WERI-Rb-1 (cell line): Measurements from ENCODE around the gene SPTBN1.
"Not testable (repeated sequence)": the region's sequence is repeated elsewhere in the genome, so short reads cannot be mapped to it uniquely, and the experiment has no call there.

ENCODE experiments used
- DNase-seq: peaks from one replicate; pipeline ENCODE4 v3.0.0-alpha.2; 2020
- H3K27ac ChIP-seq: fragments of 250-450 bp; sonication (Bioruptor Pico); 2 replicates; pipeline ENCODE4 v1.5.1; 2020; ENCODE audit warnings: mild to moderate bottlenecking, moderate library complexity
- H3K27me3 ChIP-seq: fragments of 250-450 bp; sonication (Bioruptor Pico); 2 replicates; pipeline ENCODE4 v1.5.1; 2021; ENCODE audit warnings: mild to moderate bottlenecking, low read depth, moderate library complexity; ENCODE audit not compliant: insufficient read depth, severe bottlenecking
- H3K36me3 ChIP-seq: fragments of 250-450 bp; sonication (Bioruptor Pico); 2 replicates; pipeline ENCODE4 v1.5.1; 2020; ENCODE audit warnings: mild to moderate bottlenecking, moderate library complexity
- H3K4me3 ChIP-seq: 2 replicates; pipeline ENCODE4 v1.5.1; 2011; ENCODE audit warnings: low read depth, mild to moderate bottlenecking, control low read depth, low read length
- H3K9me3 ChIP-seq: fragments of 250-450 bp; sonication (Bioruptor Pico); 2 replicates; pipeline ENCODE4 v1.5.1; 2021; ENCODE audit warnings: mild to moderate bottlenecking, moderate library complexity; ENCODE audit not compliant: severe bottlenecking
- TF ChIP-seq, protein P1 (sequence below): IDR thresholded peaks from 2 replicates; pipeline ENCODE4 v1.5.1; 2011; ENCODE audit warnings: low read depth, mild to moderate bottlenecking, control low read depth, inconsistent platforms, low read length

SPTBN1 gene

DNA sequence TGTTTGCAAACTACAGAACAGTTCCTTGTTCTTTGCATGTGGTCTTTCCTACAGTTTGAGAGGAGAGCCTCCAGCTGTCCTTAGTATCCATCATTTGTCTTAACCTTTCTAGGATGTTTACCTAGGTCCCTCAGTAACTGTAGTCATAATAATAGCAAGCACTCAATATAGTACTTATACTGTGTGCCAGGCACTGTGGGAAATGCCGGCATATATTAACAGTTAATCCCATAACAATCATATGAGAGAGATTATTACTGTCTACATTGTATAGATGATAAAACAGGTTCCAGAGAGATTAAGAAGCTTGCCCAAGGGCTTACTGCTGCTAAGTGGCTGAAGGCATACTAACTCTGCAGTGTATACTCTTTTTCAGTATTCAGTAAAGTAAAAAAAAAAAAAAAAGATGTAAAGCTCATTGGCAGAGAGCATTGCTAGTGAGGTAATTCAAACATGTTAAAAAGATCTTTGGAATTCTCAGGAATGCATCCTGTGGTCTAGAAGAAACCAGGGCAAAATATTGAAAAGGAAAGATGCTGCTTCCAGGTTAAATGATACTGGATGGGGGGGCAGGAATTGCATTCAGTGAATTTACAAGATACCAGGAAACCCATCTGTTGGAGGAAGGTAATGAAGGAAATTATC, 72.3 kb downstream of the SPTBN1 start:
- Histone ChIP-seq H3K36me3 (peaks cover 33% of the 10 kb centered on the region), H3K4me3 (no peak overlapping the region), H3K9me3 (no peaks in the 10 kb centered on the region), H3K27ac (no peak overlapping the region), H3K27me3 (no peaks in the 10 kb centered on the region)
- no peak for DNase-seq
- TF ChIP-seq, protein P1, sequence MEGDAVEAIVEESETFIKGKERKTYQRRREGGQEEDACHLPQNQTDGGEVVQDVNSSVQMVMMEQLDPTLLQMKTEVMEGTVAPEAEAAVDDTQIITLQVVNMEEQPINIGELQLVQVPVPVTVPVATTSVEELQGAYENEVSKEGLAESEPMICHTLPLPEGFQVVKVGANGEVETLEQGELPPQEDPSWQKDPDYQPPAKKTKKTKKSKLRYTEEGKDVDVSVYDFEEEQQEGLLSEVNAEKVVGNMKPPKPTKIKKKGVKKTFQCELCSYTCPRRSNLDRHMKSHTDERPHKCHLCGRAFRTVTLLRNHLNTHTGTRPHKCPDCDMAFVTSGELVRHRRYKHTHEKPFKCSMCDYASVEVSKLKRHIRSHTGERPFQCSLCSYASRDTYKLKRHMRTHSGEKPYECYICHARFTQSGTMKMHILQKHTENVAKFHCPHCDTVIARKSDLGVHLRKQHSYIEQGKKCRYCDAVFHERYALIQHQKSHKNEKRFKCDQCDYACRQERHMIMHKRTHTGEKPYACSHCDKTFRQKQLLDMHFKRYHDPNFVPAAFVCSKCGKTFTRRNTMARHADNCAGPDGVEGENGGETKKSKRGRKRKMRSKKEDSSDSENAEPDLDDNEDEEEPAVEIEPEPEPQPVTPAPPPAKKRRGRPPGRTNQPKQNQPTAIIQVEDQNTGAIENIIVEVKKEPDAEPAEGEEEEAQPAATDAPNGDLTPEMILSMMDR, result no peak

DNA sequence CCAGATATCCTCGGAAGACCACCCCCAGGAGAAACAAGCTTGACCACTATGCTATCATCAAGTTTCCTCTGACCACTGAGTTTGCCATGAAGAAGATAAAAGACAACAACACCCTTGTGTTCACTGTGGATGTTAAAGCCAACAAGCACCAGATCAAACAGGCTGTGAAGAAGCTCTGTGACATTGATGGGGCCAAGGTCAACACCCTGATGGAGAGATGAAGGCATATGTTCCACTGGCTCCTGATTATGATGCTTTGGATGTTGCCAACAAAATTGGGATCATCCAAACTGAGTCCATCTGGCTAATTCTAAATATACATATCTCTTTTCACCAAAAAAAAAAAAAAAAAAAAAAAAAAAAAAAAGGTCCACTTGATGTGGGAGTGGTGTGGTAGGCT, 73.4 kb downstream of the SPTBN1 start:
- not testable (repeated sequence) for H3K27me3 ChIP-seq, DNase-seq, H3K4me3 ChIP-seq, H3K27ac ChIP-seq, H3K9me3 ChIP-seq
- H3K36me3 ChIP-seq, result peaks cover 37% of the 10 kb centered on the region

DNA sequence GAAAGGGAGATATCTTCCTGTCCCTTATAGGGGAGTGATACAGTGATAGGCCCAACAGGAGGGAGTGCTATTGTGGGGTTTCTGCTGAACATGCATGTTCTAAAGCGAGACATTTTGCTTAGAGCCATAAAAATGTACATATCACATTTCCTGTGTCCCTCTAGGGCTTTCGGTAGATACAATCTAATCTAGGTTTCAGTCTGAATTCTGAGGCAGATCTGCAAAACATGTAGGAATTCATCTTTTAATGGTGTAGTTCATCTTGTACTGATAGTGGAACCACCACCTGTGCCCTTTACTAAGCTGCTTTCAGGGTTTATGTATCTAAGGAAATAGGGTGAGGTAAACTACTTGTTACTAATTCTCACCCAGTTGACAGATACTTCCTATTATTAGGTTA, 73.8 kb downstream of the SPTBN1 start:
- Histone ChIP-seq H3K9me3 (no peaks in the 10 kb centered on the region), H3K36me3 (peaks cover 37% of the 10 kb centered on the region), H3K27ac (no peak overlapping the region), H3K27me3 (no peaks in the 10 kb centered on the region), H3K4me3 (no peak overlapping the region)
- no peak for DNase-seq
- TF ChIP-seq, protein P1, result no peak

DNA sequence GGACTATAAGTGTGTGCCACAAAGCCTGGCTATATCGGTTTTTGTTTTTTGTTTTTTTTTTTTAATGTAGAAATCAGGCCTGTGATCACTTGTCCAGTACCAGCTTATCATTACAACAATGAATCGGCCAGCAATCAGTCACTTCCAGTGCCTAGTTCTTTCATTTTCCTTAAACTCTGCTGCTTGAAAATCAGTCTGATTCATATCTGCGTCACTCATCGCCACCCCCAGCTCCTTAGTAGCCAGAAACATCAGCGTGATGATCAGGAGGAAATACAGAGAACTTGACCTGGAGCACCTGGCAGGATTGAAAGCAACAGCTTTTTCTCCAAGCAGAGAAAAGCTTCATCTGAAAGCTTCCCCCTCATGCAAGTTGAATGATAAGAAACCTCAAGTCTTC, 75.4 kb downstream of the SPTBN1 start:
- H3K4me3 ChIP-seq, result no peak overlapping the region
- TF ChIP-seq, protein P1, result no peak
- no peak overlapping the region for H3K27ac ChIP-seq
- peaks cover 40% of the 10 kb centered on the region for H3K36me3 ChIP-seq
- no peaks in the 10 kb centered on the region for H3K27me3 ChIP-seq
- no peaks in the 10 kb centered on the region for H3K9me3 ChIP-seq
- no peak for DNase-seq

DNA sequence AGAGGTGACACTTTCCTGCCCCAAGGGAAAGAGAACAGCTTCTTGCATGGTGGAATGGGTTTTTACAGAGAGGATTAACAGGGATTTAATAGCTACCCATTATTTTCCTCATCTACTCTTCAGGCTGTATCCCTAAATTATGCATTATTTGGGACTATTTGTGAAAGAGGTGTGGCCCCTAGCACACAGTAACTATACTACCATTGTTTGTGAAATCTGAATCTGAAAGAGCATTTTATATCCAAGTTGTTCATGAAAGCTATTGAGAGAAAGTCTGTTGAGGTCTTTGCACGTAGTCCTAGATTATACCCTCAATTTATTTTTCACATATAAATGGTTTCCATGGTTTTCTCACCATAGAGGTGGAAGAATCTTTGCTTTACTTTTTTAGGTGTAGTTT, 78.1 kb downstream of the SPTBN1 start:
- no peaks in the 10 kb centered on the region for H3K9me3 ChIP-seq
- TF ChIP-seq, protein P1, result no peak
- no peak for DNase-seq
- H3K27me3 ChIP-seq, result no peaks in the 10 kb centered on the region
- no peak overlapping the region for H3K27ac ChIP-seq
- H3K36me3 ChIP-seq, result peaks cover 27% of the 10 kb centered on the region
- no peak overlapping the region for H3K4me3 ChIP-seq

DNA sequence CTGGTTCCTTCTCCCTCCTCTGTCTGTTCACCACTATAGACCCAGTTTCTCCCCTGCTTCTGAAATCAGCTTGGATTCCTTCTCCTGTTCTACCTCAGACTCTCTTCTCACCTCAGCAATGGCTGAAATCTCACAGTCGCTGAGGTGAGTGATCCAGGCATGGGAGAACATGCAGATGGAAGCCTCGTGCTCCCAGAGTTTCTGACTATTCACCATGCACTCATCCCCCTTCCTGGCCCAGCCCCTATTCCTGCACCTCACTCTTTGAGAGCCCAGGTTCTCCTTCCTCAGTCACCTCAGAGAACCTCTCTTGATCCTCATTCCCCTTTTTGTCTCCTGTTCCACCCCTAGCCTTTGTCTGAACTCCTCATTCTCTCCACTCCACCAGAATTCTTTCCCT, 78.5 kb downstream of the SPTBN1 start:
- H3K36me3 ChIP-seq, result peaks cover 31% of the 10 kb centered on the region
- no peak for DNase-seq
- no peaks in the 10 kb centered on the region for H3K27me3 ChIP-seq
- H3K27ac ChIP-seq, result no peak overlapping the region
- TF ChIP-seq, protein P1, result no peak
- no peaks in the 10 kb centered on the region for H3K9me3 ChIP-seq
- H3K4me3 ChIP-seq, result no peak overlapping the region
